ENCODE data around the gene PNLIPRP1.

The PNLIPRP1 gene

GRCh38 chr10:116590590-116591444 is at the start of gene PNLIPRP1:
TSS of gene PNLIPRP1 (plus strand) at chr10:116590959. CDS start at chr10:116591130, 171 bp downstream.
- H3K4me3 ChIP-seq (ENCODE audit: low read depth, low read length): no peak within 1 kb of the TSS
- TF ChIP-seq CTCF (IDR thresholded peaks at IDR 0.05; ENCODE audit: borderline replicate concordance, insufficient read depth, low read depth, low read length): no peak

GRCh38 chr10:116542007-116542677 is 48.6 kb upstream of the PNLIPRP1 start:
- TF ChIP-seq CTCF (IDR thresholded peaks at IDR 0.05; ENCODE audit: borderline replicate concordance, insufficient read depth, low read depth, low read length): no peak
- no peak overlapping the region for H3K4me3 ChIP-seq (ENCODE audit: low read depth, low read length)

- TF ChIP-seq CTCF (IDR thresholded peaks at IDR 0.05; ENCODE audit: borderline replicate concordance, insufficient read depth, low read depth, low read length): no peak
- no peak overlapping the region for H3K4me3 ChIP-seq (ENCODE audit: low read depth, low read length)
Measured at GRCh38 chr10:116545122-116545521, 45.6 kb upstream of the PNLIPRP1 start.

GRCh38 chr10:116545756-116546155 is 45.0 kb upstream of the PNLIPRP1 start, which contains the start of gene PNLIP:
TSS of gene PNLIP (plus strand) at chr10:116545931. CDS start at chr10:116546093, 162 bp downstream.
- TF ChIP-seq CTCF (IDR thresholded peaks at IDR 0.05; ENCODE audit: borderline replicate concordance, insufficient read depth, low read depth, low read length): no peak
- H3K4me3 ChIP-seq (ENCODE audit: low read depth, low read length): no peak within 1 kb of the TSS

- no peak overlapping the region for H3K4me3 ChIP-seq (ENCODE audit: low read depth, low read length)
- TF ChIP-seq CTCF (IDR thresholded peaks at IDR 0.05; ENCODE audit: borderline replicate concordance, insufficient read depth, low read depth, low read length): no peak
Measured at GRCh38 chr10:116548301-116548700, 42.5 kb upstream of the PNLIPRP1 start.

- no peak for TF ChIP-seq CTCF (IDR thresholded peaks at IDR 0.05; ENCODE audit: borderline replicate concordance, insufficient read depth, low read depth, low read length)
- no peak overlapping the region for H3K4me3 ChIP-seq (ENCODE audit: low read depth, low read length)
Measured at GRCh38 chr10:116553378-116553980, 37.3 kb upstream of the PNLIPRP1 start.
